Memory B cell (primary cell): ENCODE data around the gene PDIA6.
"Not testable (repeated sequence)": the region's sequence is repeated elsewhere in the genome, so short reads cannot be mapped to it uniquely, and the experiment has no call there.

ENCODE experiments used
- ATAC-seq: fragments of 150-1000 bp; cut with Tn5 transposase; 2 replicates; pipeline ENCODE4 v1.10.0; 2021; ENCODE audit warnings: low read depth, mild to moderate bottlenecking, moderate library complexity
- DNase-seq, 2 donors: peaks; one replicate each; pipeline ENCODE4 v3.0.0; 2022; ENCODE audit warnings: low spot score in 2 of 2
- H3K27ac Mint-ChIP-seq: one replicate; pipeline ENCODE4 v1.8.0; 2022; ENCODE audit warnings: mild to moderate bottlenecking, moderate library complexity, mixed read lengths
- H3K27me3 Mint-ChIP-seq: one replicate; pipeline ENCODE4 v1.8.0; 2022; ENCODE audit warnings: mixed read lengths
- H3K36me3 Mint-ChIP-seq: one replicate; pipeline ENCODE4 v1.8.0; 2022; ENCODE audit warnings: mild to moderate bottlenecking, mixed read lengths
- H3K4me1 Mint-ChIP-seq: one replicate; pipeline ENCODE4 v1.8.0; 2022; ENCODE audit warnings: mixed read lengths
- H3K4me3 Mint-ChIP-seq: one replicate; pipeline ENCODE4 v1.8.0; 2022; ENCODE audit warnings: mild to moderate bottlenecking, moderate library complexity, mixed read lengths
- H3K9me3 Mint-ChIP-seq: one replicate; pipeline ENCODE4 v1.8.0; 2022; ENCODE audit warnings: mixed read lengths

Gene PDIA6

GRCh38 chr2:10826026-10826425, 13.4 kb upstream of the PDIA6 start:
- no peaks in the 10 kb centered on the region for H3K9me3 Mint-ChIP-seq
- ATAC-seq (no peak), DNase-seq (no peak)
- peaks cover 29% of the 10 kb centered on the region for H3K27me3 Mint-ChIP-seq
- H3K36me3 Mint-ChIP-seq = no peaks in the 10 kb centered on the region
- H3K27ac Mint-ChIP-seq = no peak overlapping the region
- no peak overlapping the region for H3K4me3 Mint-ChIP-seq
- H3K4me1 Mint-ChIP-seq = peaks cover 4% of the 10 kb centered on the region

- ATAC-seq = no peak
These were observed 11.6 kb upstream of the PDIA6 start for GRCh38 chr2:10824191-10824590.

GRCh38 chr2:10820978-10821695, 8.6 kb upstream of the PDIA6 start:
- Mint-ChIP-seq H3K27me3 (peaks cover 19% of the 10 kb centered on the region), H3K4me1 (no peaks in the 10 kb centered on the region), H3K4me3 (no peak overlapping the region), H3K9me3 (no peaks in the 10 kb centered on the region), H3K27ac (no peak overlapping the region), H3K36me3 (no peaks in the 10 kb centered on the region)
- DNase-seq (no peak), ATAC-seq (peak; percentile 35)

More at GRCh38 chr2:10824191-10824590, 11.6 kb upstream of the PDIA6 start:
- H3K4me1 Mint-ChIP-seq = peaks cover 4% of the 10 kb centered on the region
- no peaks in the 10 kb centered on the region for H3K36me3 Mint-ChIP-seq
- DNase-seq = no peak
- no peak overlapping the region for H3K4me3 Mint-ChIP-seq
- H3K27me3 Mint-ChIP-seq = peaks cover 26% of the 10 kb centered on the region
- no peaks in the 10 kb centered on the region for H3K9me3 Mint-ChIP-seq
- H3K27ac Mint-ChIP-seq = no peak overlapping the region

- no peak overlapping the region for H3K27ac Mint-ChIP-seq
- no peak for ATAC-seq
These were observed 8.0 kb upstream of the PDIA6 start for GRCh38 chr2:10820562-10820961.

GRCh38 chr2:10819714-10820314, 7.2 kb upstream of the PDIA6 start:
- Mint-ChIP-seq H3K36me3 (no peaks in the 10 kb centered on the region), H3K27me3 (peaks cover 15% of the 10 kb centered on the region), H3K27ac (no peak overlapping the region), H3K9me3 (no peaks in the 10 kb centered on the region), H3K4me3 (no peak overlapping the region), H3K4me1 (no peaks in the 10 kb centered on the region)
- DNase-seq (no peak), ATAC-seq (no peak)

More at GRCh38 chr2:10820562-10820961, 8.0 kb upstream of the PDIA6 start:
- Mint-ChIP-seq H3K4me3 (no peak overlapping the region), H3K9me3 (no peaks in the 10 kb centered on the region), H3K36me3 (no peaks in the 10 kb centered on the region), H3K4me1 (no peaks in the 10 kb centered on the region), H3K27me3 (peaks cover 15% of the 10 kb centered on the region)
- DNase-seq = no peak

GRCh38 chr2:10818984-10819383, 6.4 kb upstream of the PDIA6 start:
- ATAC-seq (no peak), DNase-seq (no peak)
- no peaks in the 10 kb centered on the region for H3K9me3 Mint-ChIP-seq
- peaks cover 11% of the 10 kb centered on the region for H3K27me3 Mint-ChIP-seq
- H3K4me3 Mint-ChIP-seq = no peak overlapping the region
- H3K4me1 Mint-ChIP-seq = no peaks in the 10 kb centered on the region
- no peaks in the 10 kb centered on the region for H3K36me3 Mint-ChIP-seq
- H3K27ac Mint-ChIP-seq = no peak overlapping the region

DNA sequence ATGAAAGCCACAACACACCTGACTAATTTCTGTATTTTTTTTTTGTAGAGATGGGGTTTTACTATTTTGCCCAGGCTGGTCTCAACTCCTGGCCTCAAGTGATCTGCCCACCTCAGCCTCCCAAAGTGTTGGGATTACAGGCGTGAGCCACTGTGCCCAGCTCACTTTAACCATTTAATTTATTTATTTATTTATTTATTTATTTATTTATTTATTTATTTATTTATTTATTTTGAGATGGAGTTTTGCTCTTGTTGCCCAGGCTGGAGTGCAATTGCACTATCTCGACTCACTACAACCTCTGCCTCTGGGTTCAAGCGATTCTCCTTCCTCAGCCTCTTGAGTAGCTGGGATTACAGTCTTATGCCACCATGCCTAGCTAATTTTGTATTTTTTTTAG, 5.7 kb upstream of the PDIA6 start:
- H3K27me3 Mint-ChIP-seq, H3K4me3 Mint-ChIP-seq, H3K9me3 Mint-ChIP-seq, DNase-seq, H3K27ac Mint-ChIP-seq, H3K36me3 Mint-ChIP-seq, H3K4me1 Mint-ChIP-seq, ATAC-seq: not testable (repeated sequence)

- H3K4me3 Mint-ChIP-seq = no peak overlapping the region
- H3K27me3 Mint-ChIP-seq = peaks cover 8% of the 10 kb centered on the region
- H3K36me3 Mint-ChIP-seq = no peaks in the 10 kb centered on the region
- H3K4me1 Mint-ChIP-seq = no peaks in the 10 kb centered on the region
- no peak overlapping the region for H3K27ac Mint-ChIP-seq
- DNase-seq (no peak), ATAC-seq (no peak)
- no peaks in the 10 kb centered on the region for H3K9me3 Mint-ChIP-seq
These were observed 4.8 kb upstream of the PDIA6 start for GRCh38 chr2:10817413-10817812.

- DNase-seq (no peak), ATAC-seq (no peak)
- H3K27me3 Mint-ChIP-seq = peaks cover 3% of the 10 kb centered on the region
- no peak overlapping the region for H3K27ac Mint-ChIP-seq
- no peaks in the 10 kb centered on the region for H3K9me3 Mint-ChIP-seq
- H3K36me3 Mint-ChIP-seq = no peaks in the 10 kb centered on the region
- no peak overlapping the region for H3K4me3 Mint-ChIP-seq
- H3K4me1 Mint-ChIP-seq = peaks cover 19% of the 10 kb centered on the region
These were observed 2.2 kb upstream of the PDIA6 start for GRCh38 chr2:10814571-10815331.

- peaks cover 21% of the 10 kb centered on the region for H3K4me1 Mint-ChIP-seq
- peak overlapping the region; percentile 32 for H3K4me3 Mint-ChIP-seq
- H3K36me3 Mint-ChIP-seq = no peaks in the 10 kb centered on the region
- DNase-seq (no peak), ATAC-seq (no peak)
- H3K9me3 Mint-ChIP-seq = no peaks in the 10 kb centered on the region
- H3K27me3 Mint-ChIP-seq = peaks cover 2% of the 10 kb centered on the region
- H3K27ac Mint-ChIP-seq = no peak overlapping the region
These were observed 1.6 kb upstream of the PDIA6 start for GRCh38 chr2:10814142-10814541.

- H3K27me3 Mint-ChIP-seq, H3K36me3 Mint-ChIP-seq, ATAC-seq, DNase-seq, H3K9me3 Mint-ChIP-seq: not testable (repeated sequence)
- Mint-ChIP-seq H3K27ac (peak overlapping the region; percentile 53), H3K4me1 (peaks cover 22% of the 10 kb centered on the region), H3K4me3 (peak overlapping the region; percentile 79)
These were observed 866 bp upstream of the PDIA6 start for GRCh38 chr2:10813163-10814138.

GRCh38 chr2:10811517-10811916, 1.1 kb downstream of the PDIA6 start:
- peaks cover 3% of the 10 kb centered on the region for H3K36me3 Mint-ChIP-seq
- no peaks in the 10 kb centered on the region for H3K27me3 Mint-ChIP-seq
- peak overlapping the region; percentile 93 for H3K4me3 Mint-ChIP-seq
- H3K9me3 Mint-ChIP-seq = no peaks in the 10 kb centered on the region
- ATAC-seq (no peak), DNase-seq (no peak)
- peaks cover 34% of the 10 kb centered on the region for H3K4me1 Mint-ChIP-seq
- peak overlapping the region; percentile 86 for H3K27ac Mint-ChIP-seq
